NOMO-1 treated with dmso at 0.1 percent for 144 hours (cell line): ENCODE results near the gene YIPF4.
A peak's percentile ranks its signal among the peaks of the same experiment; 100 is the strongest.
"Not testable (repeated sequence)": the region's sequence is repeated elsewhere in the genome, so short reads cannot be mapped to it uniquely, and the experiment has no call there.

Experiments used
- DNase-seq: peaks from one replicate; lab custom pipeline; 2025; ENCODE audit not compliant: unreplicated experiment; lab: John Stamatoyannopoulos, UW

The YIPF4 gene

GRCh38 chr2:32284321-32284720 lies 6.6 kb downstream of the YIPF4 start:
- DNase-seq, result no peak

GRCh38 chr2:32289165-32289999 lies 11.7 kb downstream of the YIPF4 start:
- DNase-seq, result peak; percentile 85

- no peak for DNase-seq
These were observed 12.3 kb downstream of the YIPF4 start for GRCh38 chr2:32290000-32290339.

- DNase-seq, result no peak
These were observed 14.0 kb downstream of the YIPF4 start for GRCh38 chr2:32291746-32292145.

GRCh38 chr2:32293493-32293892 lies 15.8 kb downstream of the YIPF4 start:
- DNase-seq, result not testable (repeated sequence)

- DNase-seq, result not testable (repeated sequence)
These were observed 16.4 kb downstream of the YIPF4 start for GRCh38 chr2:32293966-32294562.

GRCh38 chr2:32310577-32310976 lies 32.9 kb downstream of the YIPF4 start:
- DNase-seq, result no peak

GRCh38 chr2:32314886-32315285 lies 37.2 kb downstream of the YIPF4 start:
- no peak for DNase-seq

GRCh38 chr2:32328679-32329078 lies 51.0 kb downstream of the YIPF4 start:
- DNase-seq, result not testable (repeated sequence)

- not testable (repeated sequence) for DNase-seq
These were observed 51.7 kb downstream of the YIPF4 start for GRCh38 chr2:32329180-32329980.

GRCh38 chr2:32330136-32330535 lies 52.4 kb downstream of the YIPF4 start:
- no peak for DNase-seq

- DNase-seq, result no peak
These were observed 65.1 kb downstream of the YIPF4 start for GRCh38 chr2:32342801-32343200.

GRCh38 chr2:32350797-32351196 lies 73.1 kb downstream of the YIPF4 start:
- DNase-seq, result not testable (repeated sequence)

- no peak for DNase-seq
These were observed 78.4 kb downstream of the YIPF4 start for GRCh38 chr2:32355976-32356680.

- DNase-seq, result peak; percentile 99
These were observed 79.1 kb downstream of the YIPF4 start, which contains the start of gene BIRC6 for GRCh38 chr2:32356681-32357317. Gene BIRC6, plus strand, starts transcription at chr2:32357023. Its CDS starts 139 bp downstream, at chr2:32357162.

- DNase-seq, result no peak
These were observed 79.8 kb downstream of the YIPF4 start for GRCh38 chr2:32357318-32358110.

- DNase-seq, result no peak
These were observed 80.4 kb downstream of the YIPF4 start for GRCh38 chr2:32358111-32358482.

- no peak for DNase-seq
These were observed 82.7 kb downstream of the YIPF4 start for GRCh38 chr2:32360416-32360815.

- not testable (repeated sequence) for DNase-seq
These were observed 85.3 kb downstream of the YIPF4 start for GRCh38 chr2:32362997-32363396.

GRCh38 chr2:32363597-32363996 lies 85.9 kb downstream of the YIPF4 start:
- DNase-seq, result no peak
